Smooth muscle cell (in vitro differentiated cells): Measurements from ENCODE around the gene ALCAM. TPM values are rescaled to one million over a fixed set of nuclear protein-coding genes. Genes with fewer than 3 reads are reported as not detected.

Experiments
- DNase-seq: peaks from one replicate; lab custom pipeline; 2025; ENCODE audit not compliant: unreplicated experiment; lab: John Stamatoyannopoulos, UW
- H2AFZ ChIP-seq: fragments of 200-600 bp; sonication (generic); 2 replicates; pipeline ENCODE4 v1.6.0; 2016; ENCODE audit warnings: antibody characterized with exemption, low read depth, mild to moderate bottlenecking
- H3F3A ChIP-seq: fragments of 200-600 bp; sonication (generic); 2 replicates; pipeline ENCODE4 v1.6.0; 2017; ENCODE audit warnings: antibody characterized with exemption, low read depth
- H3K27ac ChIP-seq: fragments of 200-600 bp; sonication (generic); 2 replicates; pipeline ENCODE4 v1.5.1; 2016; ENCODE audit warnings: low read depth, mild to moderate bottlenecking
- H3K27me3 ChIP-seq: fragments of 200-600 bp; sonication (generic); 2 replicates; pipeline ENCODE4 v1.6.1; 2016; ENCODE audit warnings: low read depth, mild to moderate bottlenecking
- H3K36me3 ChIP-seq: fragments of 200-600 bp; sonication (generic); 2 replicates; pipeline ENCODE4 v1.5.1; 2016; ENCODE audit warnings: low read depth
- H3K4me1 ChIP-seq: fragments of 200-600 bp; sonication (generic); 2 replicates; pipeline ENCODE4 v1.5.1; 2016; ENCODE audit warnings: low read depth
- H3K4me2 ChIP-seq: fragments of 200-600 bp; sonication (generic); 2 replicates; pipeline ENCODE4 v1.6.0; 2016; ENCODE audit warnings: mild to moderate bottlenecking
- H3K4me3 ChIP-seq: fragments of 200-600 bp; sonication (generic); 2 replicates; pipeline ENCODE4 v1.5.1; 2016; ENCODE audit warnings: mild to moderate bottlenecking
- H3K79me2 ChIP-seq: fragments of 200-600 bp; sonication (generic); 2 replicates; pipeline ENCODE4 v1.6.0; 2016; ENCODE audit warnings: low read depth, mild to moderate bottlenecking
- H3K9ac ChIP-seq: fragments of 200-600 bp; sonication (generic); 2 replicates; pipeline ENCODE4 v1.6.0; 2016; ENCODE audit warnings: low read depth
- H3K9me3 ChIP-seq: fragments of 200-600 bp; sonication (generic); replicated peaks from 2 replicates; pipeline ENCODE4 v1.5.1; 2016; ENCODE audit warnings: low read depth
- H4K20me1 ChIP-seq: fragments of 200-600 bp; sonication (generic); 2 replicates; pipeline ENCODE4 v1.6.0; 2016; ENCODE audit warnings: low read depth
- WGBS: methylation state at CpG from one replicate; pipeline ENCODE4 v1.1.7; 2016; ENCODE audit warnings: low lambda C conversion rate; 5-methylcytosine and 5-hydroxymethylcytosine counted together
- polyA plus RNA-seq: library from polyadenylated mRNA; unstranded; fragments of >200 nt; fragmentation: Nextera tagmentation; extraction: Ambion mirVana; gene quantifications from 2 replicates; pipeline ENCODE4 v1.2.1, GENCODE V29; 2016
- total RNA-seq: library from RNA; depleted of rRNA; stranded (reverse); fragments of >200 nt; gene quantifications from 2 replicates; pipeline ENCODE4 v1.2.3, GENCODE V29; 2014
- TF ChIP-seq, protein P1 (sequence below): fragments of 200-600 bp; sonication (generic); IDR thresholded peaks from 2 replicates; pipeline ENCODE4 v1.5.1; 2017; ENCODE audit warnings: borderline replicate concordance, mild to moderate bottlenecking, antibody characterized with exemption; ENCODE audit not compliant: insufficient read depth, poor library complexity, severe bottlenecking

Gene ALCAM
- total and polyA plus RNA-seq, 2 experiments from 2014 or later = 110 to 314 TPM

GRCh38 chr3:105424412-105425152 lies 57.9 kb downstream of the ALCAM start:
- no peak overlapping the region for H3K4me3 ChIP-seq
- no peak overlapping the region for H2AFZ ChIP-seq
- no peaks in the 10 kb centered on the region for H3K4me1 ChIP-seq
- H3K9me3 ChIP-seq = no peaks in the 10 kb centered on the region
- H3K36me3 ChIP-seq = no peaks in the 10 kb centered on the region
- H3K27me3 ChIP-seq = no peaks in the 10 kb centered on the region
- peaks cover 99% of the 10 kb centered on the region for H3K79me2 ChIP-seq
- DNase-seq = no peak
- 48% methylated on average over 2 of the region's 2 CpGs for WGBS
- no peaks in the 10 kb centered on the region for H3F3A ChIP-seq
- H4K20me1 ChIP-seq = peaks cover 5% of the 10 kb centered on the region
- TF ChIP-seq, protein P1, sequence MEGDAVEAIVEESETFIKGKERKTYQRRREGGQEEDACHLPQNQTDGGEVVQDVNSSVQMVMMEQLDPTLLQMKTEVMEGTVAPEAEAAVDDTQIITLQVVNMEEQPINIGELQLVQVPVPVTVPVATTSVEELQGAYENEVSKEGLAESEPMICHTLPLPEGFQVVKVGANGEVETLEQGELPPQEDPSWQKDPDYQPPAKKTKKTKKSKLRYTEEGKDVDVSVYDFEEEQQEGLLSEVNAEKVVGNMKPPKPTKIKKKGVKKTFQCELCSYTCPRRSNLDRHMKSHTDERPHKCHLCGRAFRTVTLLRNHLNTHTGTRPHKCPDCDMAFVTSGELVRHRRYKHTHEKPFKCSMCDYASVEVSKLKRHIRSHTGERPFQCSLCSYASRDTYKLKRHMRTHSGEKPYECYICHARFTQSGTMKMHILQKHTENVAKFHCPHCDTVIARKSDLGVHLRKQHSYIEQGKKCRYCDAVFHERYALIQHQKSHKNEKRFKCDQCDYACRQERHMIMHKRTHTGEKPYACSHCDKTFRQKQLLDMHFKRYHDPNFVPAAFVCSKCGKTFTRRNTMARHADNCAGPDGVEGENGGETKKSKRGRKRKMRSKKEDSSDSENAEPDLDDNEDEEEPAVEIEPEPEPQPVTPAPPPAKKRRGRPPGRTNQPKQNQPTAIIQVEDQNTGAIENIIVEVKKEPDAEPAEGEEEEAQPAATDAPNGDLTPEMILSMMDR = no peak
- H3K4me2 ChIP-seq = no peak overlapping the region
- H3K9ac ChIP-seq = no peak overlapping the region
- no peak overlapping the region for H3K27ac ChIP-seq

DNA sequence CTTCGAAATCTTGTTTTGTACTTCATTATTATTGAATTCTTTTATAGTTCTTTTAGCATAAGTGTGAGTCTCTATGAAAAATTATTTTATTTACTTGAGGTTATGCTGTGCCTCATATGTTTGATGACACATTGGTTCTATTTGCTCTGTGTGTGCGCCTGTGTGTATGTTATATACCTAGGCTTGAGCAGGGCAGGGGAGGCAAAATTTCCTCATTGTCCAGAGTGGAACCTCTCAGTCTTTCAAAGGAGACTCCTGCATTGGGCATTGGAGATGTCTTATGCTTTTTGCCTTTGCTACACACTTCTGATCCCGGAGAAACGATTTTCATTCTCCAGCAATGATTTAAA lies 58.4 kb downstream of the ALCAM start:
- Histone ChIP-seq H3K27ac (no peak overlapping the region), H3K4me3 (no peak overlapping the region), H3K27me3 (no peaks in the 10 kb centered on the region), H2AFZ (no peak overlapping the region), H3F3A (no peaks in the 10 kb centered on the region), H3K9ac (no peak overlapping the region), H3K79me2 (peaks cover 99% of the 10 kb centered on the region), H3K36me3 (no peaks in the 10 kb centered on the region), H3K4me1 (no peaks in the 10 kb centered on the region), H3K9me3 (no peaks in the 10 kb centered on the region), H3K4me2 (no peak overlapping the region), H4K20me1 (peaks cover 5% of the 10 kb centered on the region)
- 94% methylated on average over 4 of the region's 4 CpGs for WGBS
- DNase-seq = no peak
- TF ChIP-seq, protein P1 = no peak

DNA sequence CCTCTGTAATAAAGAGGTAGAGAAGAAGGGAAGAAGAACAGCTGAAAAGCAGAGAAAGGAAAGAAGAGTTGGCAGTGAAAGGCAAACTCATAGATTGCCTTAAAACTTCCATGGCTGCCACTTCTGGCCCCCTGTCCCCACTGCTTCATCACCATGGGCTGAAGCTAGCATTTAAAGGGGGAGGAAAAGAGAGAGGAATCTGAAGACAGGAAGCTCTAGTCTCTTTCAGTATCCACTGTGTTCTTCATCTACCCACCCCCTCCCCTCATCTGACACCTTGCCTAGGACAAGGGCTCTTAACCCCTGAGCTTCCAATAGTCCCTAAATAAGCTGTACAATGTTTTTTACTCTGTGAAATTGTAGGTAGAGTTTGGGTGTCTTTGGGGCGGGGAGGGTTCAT lies 60.6 kb downstream of the ALCAM start:
- Histone ChIP-seq H3K9me3 (no peaks in the 10 kb centered on the region), H3K4me3 (no peak overlapping the region), H4K20me1 (peaks cover 5% of the 10 kb centered on the region), H3K27me3 (no peaks in the 10 kb centered on the region), H3K79me2 (peaks cover 99% of the 10 kb centered on the region), H3K27ac (no peak overlapping the region), H3K36me3 (no peaks in the 10 kb centered on the region), H2AFZ (no peak overlapping the region), H3K9ac (no peak overlapping the region), H3F3A (no peaks in the 10 kb centered on the region), H3K4me2 (no peak overlapping the region), H3K4me1 (no peaks in the 10 kb centered on the region)
- TF ChIP-seq, protein P1 = no peak
- DNase-seq = no peak
- WGBS = 92% methylated on average over 1 of the region's 1 CpG

GRCh38 chr3:105429034-105429762 lies 62.5 kb downstream of the ALCAM start:
- no peak for DNase-seq
- Histone ChIP-seq H3K36me3 (no peaks in the 10 kb centered on the region), H3K9ac (no peak overlapping the region), H3K27me3 (no peaks in the 10 kb centered on the region), H3K4me3 (no peak overlapping the region), H4K20me1 (peaks cover 5% of the 10 kb centered on the region), H3K4me2 (no peak overlapping the region), H3K4me1 (no peaks in the 10 kb centered on the region), H3K9me3 (no peaks in the 10 kb centered on the region), H3K27ac (no peak overlapping the region), H2AFZ (no peak overlapping the region), H3F3A (no peaks in the 10 kb centered on the region), H3K79me2 (peaks cover 99% of the 10 kb centered on the region)
- TF ChIP-seq, protein P1 = no peak
